AG04449 (cell line): ENCODE data around the gene ADGRV1.

Experiments
- CTCF ChIA-PET: fragments of 350-600 bp; formaldehyde crosslinking; extraction: SDS; loops from one replicate; lab custom pipeline; 2021; ENCODE audit warnings: antibody characterized with exemption; lab: Yijun Ruan, JAX
- POLR2A ChIA-PET: fragments of 400-600, 350-600 bp; formaldehyde crosslinking; extraction: SDS; loops from one replicate; lab custom pipeline; 2020; ENCODE audit warnings: antibody characterized with exemption, inconsistent platforms; lab: Yijun Ruan, JAX
- DNase-seq: peaks from one replicate; pipeline ENCODE4 v3.0.0-alpha.2; 2010; ENCODE audit warnings: low read depth, low spot score
- H3K4me3 ChIP-seq: 2 replicates; pipeline ENCODE4 v1.5.1; 2011; ENCODE audit warnings: low read depth, mild to moderate bottlenecking, control low read depth, low read length
- CTCF ChIP-seq: IDR thresholded peaks from one replicate; pipeline ENCODE4 v1.5.1; 2011; ENCODE audit warnings: mild to moderate bottlenecking, moderate library complexity, low read length, control low read depth, inconsistent platforms; ENCODE audit not compliant: insufficient read depth; ENCODE audit errors: missing control alignments

The ADGRV1 gene

GRCh38 chr5:90549729-90550275, 8.8 kb upstream of the ADGRV1 start:
- CTCF ChIA-PET, result no interaction called here
- no peak for DNase-seq
- no peak overlapping the region for H3K4me3 ChIP-seq
- POLR2A ChIA-PET, result no interaction called here
- TF ChIP-seq CTCF, result no peak

- no peak for DNase-seq
- POLR2A ChIA-PET, result no interaction called here
- TF ChIP-seq CTCF, result no peak
- no peak overlapping the region for H3K4me3 ChIP-seq
- CTCF ChIA-PET, result no interaction called here
Measured at GRCh38 chr5:90550963-90551362, 7.6 kb upstream of the ADGRV1 start.

- POLR2A ChIA-PET, result no interaction called here
- no peak overlapping the region for H3K4me3 ChIP-seq
- DNase-seq, result no peak
- CTCF ChIA-PET, result no interaction called here
- no peak for TF ChIP-seq CTCF
Measured at GRCh38 chr5:90551376-90551775, 7.2 kb upstream of the ADGRV1 start.

GRCh38 chr5:90553711-90554110, 4.9 kb upstream of the ADGRV1 start:
- TF ChIP-seq CTCF, result no peak
- no peak for DNase-seq
- ChIA-PET POLR2A (no interaction called here), CTCF (no interaction called here)
- no peak overlapping the region for H3K4me3 ChIP-seq

GRCh38 chr5:90554358-90555006, 4.1 kb upstream of the ADGRV1 start:
- no peak for TF ChIP-seq CTCF
- ChIA-PET CTCF (interaction anchor here (0.7 kb wide), 1 partner anchor 24 kb away, joined by 3 read pairs; no protein-coding TSS in a partner anchor), POLR2A (no interaction called here)
- DNase-seq, result no peak
- no peak overlapping the region for H3K4me3 ChIP-seq

GRCh38 chr5:90555666-90556065, 2.9 kb upstream of the ADGRV1 start:
- H3K4me3 ChIP-seq, result no peak overlapping the region
- ChIA-PET CTCF (interaction anchor here (0.9 to 1.0 kb wide), 2 partner anchors 118 to 122 kb away, joined by 3 read pairs; no protein-coding TSS in a partner anchor), POLR2A (interaction anchor here (0.7 kb wide), 1 partner anchor 146 kb away, joined by 4 read pairs; the partner anchor contains the start of gene CETN3)
- no peak for TF ChIP-seq CTCF
- no peak for DNase-seq
